GM19023 (cell line): Measurements from ENCODE around the gene CFAP300.

Experiments
- ATAC-seq: cut with Tn5 transposase; IDR thresholded peaks from one replicate; pipeline ENCODE4 v1.9.1; 2021; ENCODE audit warnings: mild to moderate bottlenecking, moderate library complexity; ENCODE audit not compliant: unreplicated experiment

The CFAP300 gene

DNA sequence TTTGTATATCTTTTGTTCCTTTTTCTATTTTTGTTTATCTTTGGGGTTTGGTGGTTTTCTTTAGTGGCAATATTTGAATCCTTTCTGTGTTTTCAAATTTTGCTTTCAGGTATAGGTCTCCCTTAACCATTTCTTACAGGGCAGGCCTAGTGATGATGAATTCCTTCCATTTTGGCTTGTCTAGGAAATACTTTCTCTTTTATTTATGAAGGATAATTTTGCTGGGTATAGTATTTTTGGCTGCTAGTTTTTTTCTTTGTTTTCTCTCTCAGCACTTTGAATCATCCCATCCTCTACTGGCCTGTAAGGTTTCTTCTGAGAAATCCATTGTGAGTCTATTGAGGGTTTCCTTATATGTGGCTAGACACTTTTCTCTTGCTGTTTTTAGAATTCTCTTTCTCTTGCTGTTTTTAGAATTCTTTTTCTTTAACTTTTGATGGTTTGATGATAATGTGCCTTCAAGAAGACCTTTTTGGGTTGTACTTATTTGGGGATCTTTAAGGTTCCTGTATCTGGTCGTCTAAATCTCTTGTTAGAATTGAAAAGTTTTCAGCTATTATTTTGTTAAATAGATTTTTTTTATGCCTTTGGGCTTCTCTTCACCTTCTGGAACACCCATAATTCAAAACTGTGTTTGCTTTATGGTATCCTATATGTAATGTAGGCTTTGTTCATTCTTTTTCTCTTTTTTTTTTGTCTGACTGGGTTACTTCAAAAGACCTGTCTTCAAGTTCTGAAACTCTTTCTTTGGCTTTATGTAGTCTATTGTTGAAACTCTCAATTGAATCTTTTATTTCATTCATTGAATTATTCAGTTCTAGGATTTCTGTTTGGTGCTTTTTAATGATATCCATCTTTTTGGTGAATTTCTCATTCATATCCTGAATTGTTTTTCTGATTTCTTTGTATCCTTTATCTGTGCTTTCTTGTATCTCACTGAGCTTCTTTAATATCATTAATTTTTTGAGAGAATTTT lies 24.5 kb downstream of the CFAP300 start:
- ATAC-seq: no peak

DNA sequence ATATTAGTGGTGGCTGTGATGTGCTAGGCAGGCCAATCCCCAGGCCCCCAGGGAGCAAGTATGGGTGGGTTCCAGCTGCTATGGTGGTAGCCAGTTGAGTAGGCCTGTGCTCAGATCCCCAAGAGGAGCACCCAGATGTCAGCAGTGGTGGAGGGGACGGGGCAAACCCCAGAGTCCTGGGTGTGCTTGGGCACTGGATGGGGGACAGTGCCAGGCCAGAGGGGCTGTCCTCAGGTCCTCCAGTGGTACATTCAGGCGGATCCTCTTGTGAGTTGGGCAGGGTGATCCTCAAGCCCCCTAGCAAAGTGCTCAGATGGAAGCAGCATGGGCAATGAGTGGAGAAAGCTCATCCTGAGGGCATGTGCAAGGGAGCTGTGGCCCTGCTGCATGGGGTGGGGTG lies 26.0 kb downstream of the CFAP300 start:
- no peak for ATAC-seq

DNA sequence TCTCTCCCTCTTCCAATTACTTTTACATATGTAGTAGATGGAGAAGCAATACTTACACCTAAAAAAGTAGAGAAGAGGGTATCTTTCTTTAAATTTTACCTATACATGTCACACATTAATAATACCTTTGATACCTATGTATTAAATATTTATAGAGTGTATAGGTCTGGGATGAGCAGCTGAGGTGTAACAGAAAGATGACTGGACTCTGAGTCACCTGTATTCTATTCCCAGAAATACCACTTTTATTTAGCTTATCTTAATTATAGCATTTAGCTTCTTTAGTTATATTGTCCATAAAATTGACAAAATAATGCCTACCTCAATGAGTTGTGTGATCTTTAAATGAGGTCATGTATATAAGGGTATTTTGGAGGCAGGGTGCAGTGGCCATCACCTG lies 32.4 kb downstream of the CFAP300 start:
- no peak for ATAC-seq

DNA sequence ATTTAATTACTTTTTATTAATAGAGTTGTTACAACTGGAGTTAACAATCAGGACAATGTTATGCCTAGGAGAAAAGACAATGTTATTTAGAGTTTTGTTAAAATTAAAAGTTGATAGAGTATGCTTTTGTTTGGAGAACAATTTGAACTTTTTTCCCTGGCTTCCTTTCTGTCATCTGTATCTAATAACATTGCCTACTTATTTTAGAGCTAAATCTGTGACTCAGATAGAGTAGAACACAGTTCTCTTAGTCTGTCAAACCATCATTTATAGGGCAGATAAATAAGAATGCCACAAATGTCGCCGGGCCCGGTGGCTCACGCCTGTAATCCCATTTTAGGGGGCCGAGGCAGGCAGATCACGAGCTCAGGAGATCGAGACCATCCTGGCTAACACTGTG lies 34.1 kb downstream of the CFAP300 start:
- ATAC-seq: no peak

DNA sequence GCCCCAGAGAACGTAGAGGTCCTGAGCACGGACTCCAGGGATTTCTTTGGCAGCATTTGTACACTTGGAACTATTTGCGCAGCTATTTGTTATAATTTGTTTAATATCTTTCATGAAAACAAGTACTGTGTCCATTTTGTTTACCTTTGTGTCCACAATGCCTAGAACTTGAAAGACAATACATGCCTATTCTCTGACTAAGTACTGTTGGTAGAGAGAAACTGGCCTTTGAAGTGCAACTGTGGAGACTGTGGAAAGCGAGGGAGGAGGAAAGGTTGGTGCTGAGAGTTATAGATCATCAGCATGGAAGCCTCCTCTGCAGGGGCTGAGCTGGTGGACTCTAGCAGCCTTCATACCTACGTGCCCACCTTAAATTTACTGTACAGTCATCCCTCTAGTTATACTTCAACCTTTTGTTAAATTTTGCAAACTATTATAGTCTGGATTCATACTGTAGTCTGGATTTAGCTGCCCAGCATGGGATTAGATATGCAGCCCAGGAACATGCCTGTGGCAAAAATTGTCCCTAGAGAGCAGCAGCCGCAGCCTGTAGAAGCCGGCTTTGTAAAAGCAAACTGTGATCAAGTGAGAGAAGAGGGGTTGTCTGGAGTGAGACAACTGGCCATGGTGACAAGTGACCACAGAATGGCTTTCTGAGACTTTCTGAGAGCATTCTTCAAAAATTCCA lies 38.8 kb downstream of the CFAP300 start:
- no peak for ATAC-seq

DNA sequence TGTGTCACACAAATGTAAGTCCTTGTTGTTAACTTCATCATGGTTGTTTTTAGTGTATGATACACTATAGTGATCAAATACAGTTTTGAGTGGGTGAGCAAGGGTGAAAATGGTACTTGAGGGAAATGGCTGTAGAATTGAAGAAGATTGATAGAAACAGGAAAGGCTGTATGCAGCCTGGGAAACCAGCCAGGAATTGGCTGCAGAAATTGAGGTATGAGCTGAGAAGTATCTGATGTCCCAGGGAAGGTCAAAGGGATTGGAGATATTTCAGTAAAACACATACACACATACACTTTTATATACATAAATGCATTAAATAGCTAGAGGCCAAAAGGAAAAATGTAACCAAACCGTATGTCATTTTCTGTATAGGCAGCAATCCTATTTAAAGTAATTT lies 49.9 kb downstream of the CFAP300 start:
- ATAC-seq: no peak

DNA sequence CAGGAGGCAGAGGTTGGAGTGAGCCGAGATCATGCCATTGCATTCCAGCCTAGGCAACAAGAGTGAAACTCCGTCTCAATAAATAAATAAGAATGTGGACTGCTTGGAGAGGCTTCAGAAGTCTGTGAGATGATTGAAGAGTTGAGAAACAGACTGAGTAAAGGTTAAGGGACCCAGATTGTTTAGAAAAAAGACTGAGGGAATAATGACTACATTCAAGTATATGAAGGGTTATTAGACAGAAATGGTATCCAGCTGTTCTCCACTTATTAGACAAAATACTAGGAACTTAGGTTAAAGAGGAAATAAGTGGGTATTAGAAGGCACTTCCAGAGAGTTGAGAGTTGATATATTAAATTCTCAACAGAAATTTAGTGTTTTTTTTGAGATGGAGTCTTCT lies 52.5 kb downstream of the CFAP300 start:
- no peak for ATAC-seq

DNA sequence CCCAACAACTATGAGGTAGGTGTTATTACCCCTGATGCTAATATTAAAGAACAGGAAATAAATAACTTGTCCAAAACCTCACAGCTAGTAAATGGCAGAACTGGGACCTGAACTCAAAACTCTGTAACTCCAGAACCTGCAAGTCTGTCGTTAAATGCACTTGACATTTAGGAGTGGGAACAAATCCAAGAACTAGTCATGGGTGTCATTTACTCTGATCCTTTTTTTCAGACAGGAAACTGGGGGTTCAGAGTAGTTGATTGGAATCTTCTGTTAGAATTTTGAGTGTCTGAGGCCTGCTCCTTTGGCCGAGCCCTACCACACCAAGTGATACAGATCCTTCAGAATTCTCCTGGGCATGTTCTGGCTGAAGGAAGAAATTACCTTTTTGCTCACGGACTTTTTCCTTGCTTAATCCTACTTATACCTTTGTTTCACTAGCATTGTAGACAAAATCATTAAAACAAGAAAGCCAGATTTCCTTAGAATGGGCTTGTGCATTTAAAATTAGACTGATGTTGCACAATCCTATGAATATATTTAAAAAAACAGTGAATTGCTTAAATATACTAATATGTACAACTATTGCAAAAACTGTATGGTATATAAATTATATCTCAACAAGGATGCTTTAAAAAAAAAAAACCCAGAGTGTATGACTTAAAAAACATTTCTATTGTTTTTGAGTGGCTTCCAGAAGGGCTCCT lies 61.6 kb downstream of the CFAP300 start:
- no peak for ATAC-seq

DNA sequence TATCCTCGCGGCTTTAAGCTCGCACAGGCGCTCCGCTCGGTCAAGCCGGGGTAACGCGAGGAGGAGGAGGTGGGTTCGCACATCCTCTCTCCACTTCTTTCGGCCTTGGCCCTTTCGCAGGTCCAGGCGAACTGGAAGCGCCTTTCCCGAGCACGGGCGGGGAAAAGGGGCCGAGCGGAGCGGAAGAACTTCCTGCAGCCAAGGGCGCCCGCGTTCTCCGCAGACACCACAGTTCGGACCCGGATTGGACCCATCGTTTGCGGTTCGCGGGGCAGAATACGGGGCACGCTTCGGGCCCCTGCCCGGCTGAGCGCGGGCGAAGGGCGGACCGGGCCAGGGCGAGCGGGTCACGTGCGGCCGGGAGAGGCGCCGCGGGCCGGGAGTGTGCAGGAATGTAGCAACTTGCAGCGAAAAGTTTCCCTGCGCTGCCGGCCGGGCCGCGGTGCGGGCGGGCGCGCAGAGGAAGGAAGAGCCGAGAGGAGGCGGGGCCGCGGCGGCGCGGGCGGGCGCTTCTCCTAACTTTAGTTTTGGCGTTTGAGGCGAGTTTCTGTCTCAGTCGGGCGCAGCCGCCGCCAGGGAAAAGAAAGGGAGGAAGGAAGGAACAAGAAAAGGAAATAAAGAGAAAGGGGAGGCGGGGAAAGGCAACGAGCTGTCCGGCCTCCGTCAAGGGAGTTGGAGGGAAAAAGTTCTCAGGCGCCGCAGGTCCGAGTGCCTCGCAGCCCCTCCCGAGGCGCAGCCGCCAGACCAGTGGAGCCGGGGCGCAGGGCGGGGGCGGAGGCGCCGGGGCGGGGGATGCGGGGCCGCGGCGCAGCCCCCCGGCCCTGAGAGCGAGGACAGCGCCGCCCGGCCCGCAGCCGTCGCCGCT lies 62.9 kb downstream of the CFAP300 start, which contains the start of gene YAP1:
Gene YAP1, plus strand, starts transcription at position 552 of the 865 bp plus-strand sequence. CDS start 402 bp downstream, outside the sequence.
- ATAC-seq: peak; percentile 90

DNA sequence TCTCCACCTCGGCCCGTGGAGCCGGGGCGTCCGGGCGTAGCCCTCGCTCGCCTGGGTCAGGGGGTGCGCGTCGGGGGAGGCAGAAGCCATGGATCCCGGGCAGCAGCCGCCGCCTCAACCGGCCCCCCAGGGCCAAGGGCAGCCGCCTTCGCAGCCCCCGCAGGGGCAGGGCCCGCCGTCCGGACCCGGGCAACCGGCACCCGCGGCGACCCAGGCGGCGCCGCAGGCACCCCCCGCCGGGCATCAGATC lies 63.4 kb downstream of the CFAP300 start:
- ATAC-seq: peak; percentile 23

DNA sequence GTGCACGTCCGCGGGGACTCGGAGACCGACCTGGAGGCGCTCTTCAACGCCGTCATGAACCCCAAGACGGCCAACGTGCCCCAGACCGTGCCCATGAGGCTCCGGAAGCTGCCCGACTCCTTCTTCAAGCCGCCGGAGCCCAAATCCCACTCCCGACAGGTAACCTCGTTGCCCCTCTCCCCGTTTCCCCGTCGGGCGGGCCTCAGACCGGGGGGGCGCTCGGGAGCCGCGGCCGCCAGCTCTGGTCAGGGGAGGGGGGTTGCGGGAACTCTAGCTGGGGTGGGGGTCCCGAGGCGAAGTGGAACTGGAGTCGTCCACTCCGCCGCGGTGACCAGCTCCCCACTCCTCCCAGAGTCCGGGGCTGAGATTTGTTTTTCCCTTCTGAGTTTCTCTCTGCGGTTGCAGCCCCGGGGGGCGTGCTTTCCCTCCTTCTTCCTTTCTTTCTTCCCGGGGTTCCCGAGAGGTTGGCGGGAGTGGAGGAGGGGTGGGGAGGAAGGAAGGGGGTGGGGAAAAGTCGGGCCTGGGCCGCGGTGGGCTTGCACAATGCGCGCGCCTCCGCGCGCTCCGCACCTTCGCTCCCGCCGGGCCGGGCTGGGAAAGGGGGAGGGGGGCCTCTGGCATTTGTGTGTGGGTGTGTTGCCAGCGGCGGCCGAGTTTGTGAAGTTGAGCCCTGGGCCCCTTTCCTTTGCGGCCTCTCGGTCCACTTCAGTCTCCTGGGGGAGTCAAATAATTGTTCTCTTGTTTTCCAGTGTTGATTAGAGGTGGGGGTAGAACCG lies 64.0 kb downstream of the CFAP300 start:
- ATAC-seq: no peak

DNA sequence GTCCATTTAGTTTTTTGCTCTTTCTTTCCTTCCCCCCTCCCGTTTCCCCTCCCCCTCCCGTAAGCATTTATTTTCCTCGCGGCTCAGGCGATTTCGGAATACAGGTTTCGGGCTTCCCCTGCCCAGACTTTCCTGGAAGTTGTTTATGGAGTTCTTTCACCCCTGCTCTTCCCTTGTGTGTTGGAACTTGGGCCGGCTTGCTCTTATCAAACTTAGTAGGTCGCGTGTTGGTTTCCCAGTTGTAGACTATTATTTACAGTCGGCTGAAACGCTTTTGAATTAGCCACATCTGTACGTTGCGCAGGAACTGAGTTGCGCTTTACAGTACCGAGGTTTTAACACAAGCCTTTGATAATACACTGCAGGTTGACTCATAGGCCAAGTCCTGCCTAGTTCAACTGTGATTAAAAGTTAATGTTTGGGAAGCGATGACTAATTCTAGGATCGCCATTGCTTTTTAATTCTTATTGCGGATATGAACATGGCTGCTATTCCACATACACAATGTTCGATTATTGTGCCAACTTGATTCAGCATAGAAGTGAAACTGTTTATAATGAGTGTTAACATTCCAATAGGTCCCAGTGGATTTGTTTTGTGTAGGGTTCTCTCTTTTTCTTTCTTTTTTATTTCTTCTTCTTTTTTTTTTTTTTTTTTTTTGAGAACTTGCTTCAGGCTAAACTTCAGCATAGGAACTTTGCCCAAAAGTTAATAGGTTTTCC lies 64.7 kb downstream of the CFAP300 start:
- ATAC-seq: no peak

DNA sequence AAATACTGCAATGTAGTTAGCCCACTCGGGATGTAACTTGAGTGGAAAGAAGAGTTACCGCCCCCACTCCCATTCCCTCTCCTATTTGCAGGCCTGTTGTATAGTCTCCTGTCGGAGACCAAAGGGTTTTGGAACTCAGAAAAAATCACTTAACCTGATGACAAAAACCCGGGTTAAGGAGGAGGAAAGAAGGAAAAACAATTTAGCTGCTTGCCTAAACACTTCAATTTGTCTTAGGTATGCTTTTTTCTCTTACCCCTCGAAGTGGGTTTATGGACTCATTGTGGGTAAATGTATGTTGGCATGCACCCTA lies 65.2 kb downstream of the CFAP300 start:
- no peak for ATAC-seq

DNA sequence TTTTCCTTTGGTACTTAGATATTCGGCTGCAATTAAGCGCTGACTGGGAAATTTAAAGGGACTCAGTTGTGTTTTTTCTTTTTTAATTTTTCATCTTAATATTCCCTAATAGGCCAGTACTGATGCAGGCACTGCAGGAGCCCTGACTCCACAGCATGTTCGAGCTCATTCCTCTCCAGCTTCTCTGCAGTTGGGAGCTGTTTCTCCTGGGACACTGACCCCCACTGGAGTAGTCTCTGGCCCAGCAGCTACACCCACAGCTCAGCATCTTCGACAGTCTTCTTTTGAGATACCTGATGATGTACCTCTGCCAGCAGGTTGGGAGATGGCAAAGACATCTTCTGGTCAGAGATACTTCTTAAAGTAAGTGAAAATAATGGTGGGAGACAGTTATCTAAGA lies 66.8 kb downstream of the CFAP300 start:
- ATAC-seq: no peak

DNA sequence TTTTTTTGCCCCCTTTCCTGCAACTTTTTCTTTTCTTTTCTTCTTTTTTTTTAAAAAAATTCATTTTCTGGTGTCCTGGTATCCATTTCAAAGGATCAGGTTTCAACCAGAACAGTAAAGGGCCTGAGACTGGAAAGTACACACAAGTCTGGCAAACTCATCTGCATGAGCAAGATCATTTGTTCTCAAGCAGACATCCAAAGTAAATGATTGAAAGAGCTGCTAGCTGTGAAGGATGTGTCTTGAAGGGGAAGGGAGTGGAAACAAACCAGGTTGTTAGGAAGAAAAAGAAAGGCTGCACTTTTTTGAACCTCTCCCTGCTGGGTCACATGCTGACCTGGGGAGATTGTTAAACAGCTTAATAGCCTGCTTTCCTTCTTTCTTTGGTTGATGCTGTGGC lies 68.3 kb downstream of the CFAP300 start:
- no peak for ATAC-seq

DNA sequence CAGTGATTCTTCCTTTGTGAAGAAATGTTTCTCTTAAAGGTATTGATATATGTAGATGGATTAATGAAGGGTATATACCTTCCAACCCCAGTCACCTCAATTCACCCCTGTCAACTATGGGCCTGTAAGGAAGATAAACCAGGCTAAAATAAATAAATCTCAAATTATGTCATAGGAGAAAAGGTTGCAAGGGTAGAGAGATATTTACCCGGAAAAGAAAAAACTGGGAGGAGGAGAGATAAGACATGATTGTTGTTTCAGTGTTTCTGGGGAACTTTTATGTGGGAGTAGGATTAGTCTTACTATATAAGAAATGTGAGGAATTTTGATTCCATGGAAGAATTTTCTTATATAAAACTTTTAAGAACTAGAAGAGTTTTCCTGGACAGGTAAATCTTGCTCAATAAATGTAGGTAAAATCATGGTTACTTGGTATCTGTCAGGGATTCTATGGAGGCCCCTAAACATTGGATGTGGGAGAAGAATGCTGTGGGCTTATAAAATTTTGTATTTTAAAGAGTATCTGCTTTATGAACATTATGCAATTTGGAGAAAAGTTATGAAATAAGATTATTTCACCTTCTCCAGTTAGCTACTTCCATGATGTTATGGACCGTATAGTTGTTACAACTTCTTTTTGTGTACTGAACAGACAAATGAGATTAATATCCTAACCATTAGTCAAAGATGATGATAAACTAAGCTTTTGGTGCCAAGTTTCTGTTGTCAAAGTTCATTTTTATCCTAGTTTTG lies 69.4 kb downstream of the CFAP300 start:
- ATAC-seq: no peak

DNA sequence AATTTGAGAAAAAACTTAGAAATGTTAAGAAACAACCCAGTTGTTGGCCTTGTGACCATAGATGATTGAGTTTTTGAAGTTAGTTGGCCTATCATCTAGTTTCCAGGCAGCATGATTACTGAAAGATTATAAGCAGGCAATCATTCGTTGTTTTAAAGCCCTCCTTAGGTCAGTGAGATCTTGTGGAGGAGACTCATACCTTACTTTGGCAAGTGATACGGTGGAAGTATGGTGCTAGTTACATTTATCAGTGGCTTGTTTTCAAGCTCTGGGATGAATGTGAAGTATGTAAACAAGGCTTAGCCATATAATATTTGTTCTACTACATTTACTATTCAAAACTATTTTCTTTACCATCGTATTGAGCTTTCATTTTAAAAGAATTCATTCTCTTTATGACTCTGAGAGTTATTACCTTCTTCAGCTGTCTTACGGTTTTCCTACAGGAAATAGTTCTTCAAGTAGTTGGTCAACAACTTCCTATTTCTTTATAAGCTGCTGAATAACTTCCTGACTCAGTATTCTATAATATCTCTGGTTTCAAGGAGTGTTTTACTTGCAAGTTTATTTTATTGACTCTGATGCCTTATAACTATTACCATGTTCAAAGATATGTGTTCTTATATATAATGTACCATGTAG lies 70.4 kb downstream of the CFAP300 start:
- ATAC-seq: no peak

DNA sequence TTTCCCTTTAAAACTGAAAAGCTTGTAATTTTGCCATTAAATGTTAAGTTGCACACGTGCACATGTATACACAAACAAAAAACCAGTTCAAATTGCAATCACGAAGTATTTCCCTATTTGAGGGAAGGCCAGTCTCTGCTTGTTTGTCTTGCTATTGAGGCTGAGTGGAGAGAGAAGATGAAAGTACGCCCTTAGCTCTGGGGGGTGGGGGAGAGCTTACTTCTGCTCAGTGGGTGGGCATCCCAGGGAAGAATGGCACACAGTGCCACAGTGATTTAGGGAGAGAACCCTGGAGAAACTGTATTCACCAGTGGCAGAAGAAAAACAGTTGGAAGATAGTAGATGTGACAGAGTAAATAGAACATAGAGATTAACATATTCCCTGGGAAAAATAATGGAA lies 71.7 kb downstream of the CFAP300 start:
- ATAC-seq: no peak
